ENCODE measurements around the gene PFAS. TPM values are rescaled to one million over a fixed set of nuclear protein-coding genes. Genes with fewer than 3 reads are reported as not detected.

Gene PFAS, protein sequence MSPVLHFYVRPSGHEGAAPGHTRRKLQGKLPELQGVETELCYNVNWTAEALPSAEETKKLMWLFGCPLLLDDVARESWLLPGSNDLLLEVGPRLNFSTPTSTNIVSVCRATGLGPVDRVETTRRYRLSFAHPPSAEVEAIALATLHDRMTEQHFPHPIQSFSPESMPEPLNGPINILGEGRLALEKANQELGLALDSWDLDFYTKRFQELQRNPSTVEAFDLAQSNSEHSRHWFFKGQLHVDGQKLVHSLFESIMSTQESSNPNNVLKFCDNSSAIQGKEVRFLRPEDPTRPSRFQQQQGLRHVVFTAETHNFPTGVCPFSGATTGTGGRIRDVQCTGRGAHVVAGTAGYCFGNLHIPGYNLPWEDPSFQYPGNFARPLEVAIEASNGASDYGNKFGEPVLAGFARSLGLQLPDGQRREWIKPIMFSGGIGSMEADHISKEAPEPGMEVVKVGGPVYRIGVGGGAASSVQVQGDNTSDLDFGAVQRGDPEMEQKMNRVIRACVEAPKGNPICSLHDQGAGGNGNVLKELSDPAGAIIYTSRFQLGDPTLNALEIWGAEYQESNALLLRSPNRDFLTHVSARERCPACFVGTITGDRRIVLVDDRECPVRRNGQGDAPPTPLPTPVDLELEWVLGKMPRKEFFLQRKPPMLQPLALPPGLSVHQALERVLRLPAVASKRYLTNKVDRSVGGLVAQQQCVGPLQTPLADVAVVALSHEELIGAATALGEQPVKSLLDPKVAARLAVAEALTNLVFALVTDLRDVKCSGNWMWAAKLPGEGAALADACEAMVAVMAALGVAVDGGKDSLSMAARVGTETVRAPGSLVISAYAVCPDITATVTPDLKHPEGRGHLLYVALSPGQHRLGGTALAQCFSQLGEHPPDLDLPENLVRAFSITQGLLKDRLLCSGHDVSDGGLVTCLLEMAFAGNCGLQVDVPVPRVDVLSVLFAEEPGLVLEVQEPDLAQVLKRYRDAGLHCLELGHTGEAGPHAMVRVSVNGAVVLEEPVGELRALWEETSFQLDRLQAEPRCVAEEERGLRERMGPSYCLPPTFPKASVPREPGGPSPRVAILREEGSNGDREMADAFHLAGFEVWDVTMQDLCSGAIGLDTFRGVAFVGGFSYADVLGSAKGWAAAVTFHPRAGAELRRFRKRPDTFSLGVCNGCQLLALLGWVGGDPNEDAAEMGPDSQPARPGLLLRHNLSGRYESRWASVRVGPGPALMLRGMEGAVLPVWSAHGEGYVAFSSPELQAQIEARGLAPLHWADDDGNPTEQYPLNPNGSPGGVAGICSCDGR (N-terminal part only)
- 46.9 to 57.4 TPM (median 54.6 TPM) in 5 replicates for total RNA-seq (2022; extraction: Qiagen RNA extraction; ENCODE audit: low read depth)

DNA sequence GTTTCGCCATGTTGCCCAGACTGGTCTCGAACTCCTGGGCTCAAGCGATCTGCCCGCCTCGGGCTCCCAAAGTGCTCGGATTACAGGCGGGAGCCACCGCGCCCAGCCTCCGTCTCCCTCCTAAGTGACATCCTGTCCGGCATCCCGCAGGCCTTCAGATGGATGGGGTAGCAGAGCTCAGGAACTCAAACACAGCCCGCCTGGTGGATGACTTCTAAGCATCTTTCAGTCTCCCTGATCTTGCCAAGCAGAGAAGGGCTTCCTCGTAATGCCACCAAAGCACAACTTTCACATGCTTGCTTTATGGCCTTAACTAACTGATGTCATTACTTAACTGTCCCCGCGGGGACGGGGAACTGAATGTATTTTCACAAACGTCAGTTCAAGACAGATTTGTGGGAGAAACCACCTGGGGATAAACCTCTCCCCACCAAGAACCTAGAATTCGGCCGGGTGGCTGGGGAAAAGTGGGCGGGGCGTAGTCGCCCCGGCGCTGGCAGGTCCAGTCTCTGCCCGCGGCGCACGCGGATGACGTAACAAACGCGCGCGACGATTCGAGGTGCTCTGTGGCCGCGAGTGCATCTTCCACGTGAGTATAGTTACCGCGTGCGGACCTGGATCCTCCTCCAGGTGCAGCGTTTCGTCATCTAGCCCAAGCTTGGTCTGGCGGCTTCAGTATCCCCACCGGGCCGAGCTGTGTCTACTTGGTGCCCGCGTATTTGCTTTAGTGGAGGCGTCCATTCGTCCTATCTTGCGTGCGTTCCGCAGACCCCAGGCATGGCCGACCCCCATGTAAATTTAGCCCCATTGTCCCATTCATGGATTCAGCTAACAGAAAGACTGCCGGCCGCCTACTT, at the start of gene PFAS:
Gene PFAS, plus strand, starts transcription at position 539 of the 857 bp plus-strand sequence. CDS start 4,649 bp downstream, outside the sequence.

DNA sequence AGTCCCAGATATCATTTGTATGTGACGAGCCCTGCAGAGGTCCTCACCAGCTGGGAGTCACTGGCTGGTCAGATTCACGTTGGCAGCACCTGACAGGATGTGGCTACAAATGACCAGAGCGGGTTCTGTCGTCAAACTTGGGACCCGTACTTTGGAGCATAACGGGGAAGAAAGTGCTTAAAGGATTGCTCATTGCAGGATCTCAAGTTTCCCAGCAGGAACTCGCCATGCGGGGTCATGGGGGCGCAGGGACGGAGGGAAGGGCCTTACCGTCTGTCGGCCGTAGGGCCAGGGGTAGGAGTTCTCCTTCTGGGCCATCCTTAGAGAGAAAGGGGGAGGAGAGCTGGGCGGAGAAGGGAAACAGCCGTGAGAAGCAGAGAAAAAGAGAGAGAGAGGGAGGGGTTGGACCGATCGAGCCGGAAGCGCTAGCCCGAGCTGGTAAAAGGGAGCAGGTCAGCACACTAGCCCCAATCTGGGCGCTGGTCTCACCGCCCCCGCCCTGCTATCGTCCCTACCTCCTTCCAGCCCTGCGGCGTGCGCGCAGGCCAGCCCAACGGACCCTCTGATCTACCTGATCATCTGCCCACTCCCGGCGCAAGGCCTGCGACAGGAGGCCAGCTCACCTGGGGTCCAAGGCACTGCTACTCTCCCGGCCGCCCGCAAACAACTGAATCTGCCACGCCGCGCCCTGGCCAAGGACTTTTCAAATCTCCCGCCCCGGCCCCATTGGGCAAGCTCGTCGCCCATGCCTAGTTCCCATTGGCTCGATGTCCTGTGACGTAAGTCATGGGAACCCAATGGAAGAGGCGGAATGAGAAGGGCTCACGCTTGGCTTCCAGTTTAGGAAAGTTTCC, 39.0 kb upstream of the PFAS start, which contains the start of gene AURKB:
Gene AURKB, minus strand, starts transcription at position 669 of the 854 bp plus-strand sequence. Its CDS starts 351 bp downstream, at position 318.

GRCh38 chr17:8288336-8289102, 39.4 kb downstream of the PFAS start, which contains the start of gene RANGRF:
Gene RANGRF, plus strand, starts transcription at chr17:8288670. Its CDS starts 119 bp downstream, at chr17:8288789.

Other genes starting within 250 kb of the PFAS start
- not detected in 5 replicates for gene GUCY2D, start 246.7 kb upstream of the PFAS start, total RNA-seq (2022; extraction: Qiagen RNA extraction; ENCODE audit: low read depth)
- not detected in 5 replicates for gene ALOX15B, start 210.2 kb upstream of the PFAS start, total RNA-seq (2022; extraction: Qiagen RNA extraction; ENCODE audit: low read depth)
- 0.75 to 2.1 TPM (median 1.2 TPM) in 5 replicates for gene ALOX12B, start 161.6 kb upstream of the PFAS start, total RNA-seq (2022; extraction: Qiagen RNA extraction; ENCODE audit: low read depth)
- 5.9 to 9.7 TPM (median 6.4 TPM) in 5 replicates for gene ALOXE3, start 130.8 kb upstream of the PFAS start, total RNA-seq (2022; extraction: Qiagen RNA extraction; ENCODE audit: low read depth)
- gene HES7, start 125.2 kb upstream of the PFAS start, total RNA-seq (2022; extraction: Qiagen RNA extraction; ENCODE audit: low read depth): 0.63 to 1.6 TPM (median 1.3 TPM) in 5 replicates
- 4.0 to 6.3 TPM (median 4.6 TPM) in 5 replicates for gene PER1, start 96.9 kb upstream of the PFAS start, total RNA-seq (2022; extraction: Qiagen RNA extraction; ENCODE audit: low read depth)
- 21.5 to 27.7 TPM (median 25.6 TPM) in 5 replicates for gene VAMP2, start 86.3 kb upstream of the PFAS start, total RNA-seq (2022; extraction: Qiagen RNA extraction; ENCODE audit: low read depth)
- gene TMEM107, start 72.9 kb upstream of the PFAS start, total RNA-seq (2022; extraction: Qiagen RNA extraction; ENCODE audit: low read depth): 16.2 to 19.5 TPM (median 18.8 TPM) in 5 replicates
- gene BORCS6, start 59.1 kb upstream of the PFAS start, total RNA-seq (2022; extraction: Qiagen RNA extraction; ENCODE audit: low read depth): 5.3 to 8.3 TPM (median 6.8 TPM) in 5 replicates
- gene AURKB, start 38.7 kb upstream of the PFAS start, total RNA-seq (2022; extraction: Qiagen RNA extraction; ENCODE audit: low read depth): 151 to 173 TPM (median 157 TPM) in 5 replicates
- 8.5 to 17.5 TPM (median 16.0 TPM) in 5 replicates for gene CTC1, start 1.2 kb upstream of the PFAS start, total RNA-seq (2022; extraction: Qiagen RNA extraction; ENCODE audit: low read depth)
- gene RANGRF, start 39.4 kb downstream of the PFAS start, total RNA-seq (2022; extraction: Qiagen RNA extraction; ENCODE audit: low read depth): 43.5 to 50.8 TPM (median 48.6 TPM) in 5 replicates
- 5.6 to 7.7 TPM (median 7.2 TPM) in 5 replicates for gene SLC25A35, start 46.1 kb downstream of the PFAS start, total RNA-seq (2022; extraction: Qiagen RNA extraction; ENCODE audit: low read depth)
- 0.06 TPM in 1 of 5 replicates, not detected in the others for gene ARHGEF15, start 61.0 kb downstream of the PFAS start, total RNA-seq (2022; extraction: Qiagen RNA extraction; ENCODE audit: low read depth)
- gene ODF4, start 90.6 kb downstream of the PFAS start, total RNA-seq (2022; extraction: Qiagen RNA extraction; ENCODE audit: low read depth): not detected in 5 replicates
- 3,386 to 4,153 TPM (median 3,684 TPM) in 5 replicates for gene RPL26, start 133.9 kb downstream of the PFAS start, total RNA-seq (2022; extraction: Qiagen RNA extraction; ENCODE audit: low read depth)
- not detected in 5 replicates for gene RNF222, start 148.5 kb downstream of the PFAS start, total RNA-seq (2022; extraction: Qiagen RNA extraction; ENCODE audit: low read depth)
- 56.1 to 63.6 TPM (median 60.0 TPM) in 5 replicates for gene NDEL1, start 186.6 kb downstream of the PFAS start, total RNA-seq (2022; extraction: Qiagen RNA extraction; ENCODE audit: low read depth)